ENCODE measurements around the gene KIF25.
"Not testable (repeated sequence)": the region's sequence is repeated elsewhere in the genome, so short reads cannot be mapped to it uniquely, and the experiment has no call there.

Gene KIF25

GRCh38 chr6:167974640-167975344 is 22.7 kb upstream of the KIF25 start:
- no peak for DNase-seq (ENCODE audit: low read depth in 2 of 2)

DNA sequence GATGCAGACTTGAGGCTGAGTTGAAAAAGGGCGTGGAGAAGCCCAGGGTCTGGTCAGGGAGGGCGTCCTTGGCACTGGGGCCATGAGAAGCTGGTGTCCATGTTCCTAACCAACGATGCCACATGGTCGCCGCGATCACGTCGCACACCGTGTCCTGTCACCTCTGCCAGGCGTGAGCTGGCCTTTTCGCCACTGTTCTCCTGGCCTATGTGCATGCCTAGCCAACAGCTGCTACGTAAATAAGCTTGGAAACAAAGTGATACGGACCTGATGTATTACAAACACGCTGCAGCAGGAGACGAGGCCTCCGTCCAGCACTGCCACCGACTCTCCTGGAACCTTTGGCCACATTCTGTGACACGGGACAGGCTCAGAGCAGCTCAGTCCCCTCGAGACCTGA is 22.0 kb upstream of the KIF25 start:
- no peak for DNase-seq (ENCODE audit: low read depth in 2 of 2)

DNA sequence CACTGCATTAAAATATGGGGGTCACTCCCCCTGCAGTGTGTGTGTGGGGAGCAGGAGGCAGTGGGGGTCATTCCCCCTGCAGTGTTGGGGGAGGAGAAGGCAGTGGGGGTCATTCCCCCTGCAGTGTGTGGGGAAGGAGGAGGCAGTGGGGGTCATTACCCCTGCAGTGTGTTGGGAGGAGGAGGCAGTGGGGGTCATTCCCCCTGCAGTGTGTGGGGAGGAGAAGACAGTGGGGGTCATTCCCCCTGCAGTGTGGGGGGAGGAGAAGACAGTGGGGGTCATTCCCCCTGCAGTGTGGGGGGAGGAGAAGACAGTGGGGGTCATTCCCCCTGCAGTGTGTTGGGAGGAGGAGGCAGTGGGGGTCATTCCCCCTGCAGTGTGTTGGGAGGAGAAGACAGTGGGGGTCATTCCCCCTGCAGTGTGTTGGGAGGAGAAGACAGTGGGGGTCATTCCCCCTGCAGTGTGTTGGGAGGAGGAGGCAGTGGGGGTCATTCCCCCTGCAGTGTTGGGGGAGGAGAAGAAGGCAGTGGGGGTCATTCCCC is 21.3 kb upstream of the KIF25 start:
- DNase-seq (ENCODE audit: low read depth in 2 of 2), result not testable (repeated sequence)

DNA sequence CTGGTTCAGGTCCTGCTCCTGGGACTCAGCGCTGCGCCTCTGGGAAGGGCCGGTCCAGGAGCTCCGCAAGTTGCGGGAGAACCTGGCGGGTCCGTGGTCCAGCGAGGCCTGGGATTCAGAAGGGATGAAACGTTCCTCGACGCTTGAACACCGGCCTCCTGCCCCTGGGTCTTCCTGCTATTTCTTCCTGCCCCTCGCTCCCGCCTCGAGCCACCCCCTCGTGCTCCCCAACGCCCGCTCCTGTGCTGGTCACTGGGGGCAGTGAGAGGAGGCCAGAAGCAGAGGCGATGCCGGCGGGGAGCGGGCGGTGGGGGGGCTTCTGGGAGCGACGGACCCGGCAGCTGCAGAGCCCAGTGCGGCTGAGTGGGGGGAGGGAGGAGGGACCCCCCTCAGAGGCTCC is 20.8 kb upstream of the KIF25 start:
- DNase-seq (ENCODE audit: low read depth in 2 of 2), result no peak

DNA sequence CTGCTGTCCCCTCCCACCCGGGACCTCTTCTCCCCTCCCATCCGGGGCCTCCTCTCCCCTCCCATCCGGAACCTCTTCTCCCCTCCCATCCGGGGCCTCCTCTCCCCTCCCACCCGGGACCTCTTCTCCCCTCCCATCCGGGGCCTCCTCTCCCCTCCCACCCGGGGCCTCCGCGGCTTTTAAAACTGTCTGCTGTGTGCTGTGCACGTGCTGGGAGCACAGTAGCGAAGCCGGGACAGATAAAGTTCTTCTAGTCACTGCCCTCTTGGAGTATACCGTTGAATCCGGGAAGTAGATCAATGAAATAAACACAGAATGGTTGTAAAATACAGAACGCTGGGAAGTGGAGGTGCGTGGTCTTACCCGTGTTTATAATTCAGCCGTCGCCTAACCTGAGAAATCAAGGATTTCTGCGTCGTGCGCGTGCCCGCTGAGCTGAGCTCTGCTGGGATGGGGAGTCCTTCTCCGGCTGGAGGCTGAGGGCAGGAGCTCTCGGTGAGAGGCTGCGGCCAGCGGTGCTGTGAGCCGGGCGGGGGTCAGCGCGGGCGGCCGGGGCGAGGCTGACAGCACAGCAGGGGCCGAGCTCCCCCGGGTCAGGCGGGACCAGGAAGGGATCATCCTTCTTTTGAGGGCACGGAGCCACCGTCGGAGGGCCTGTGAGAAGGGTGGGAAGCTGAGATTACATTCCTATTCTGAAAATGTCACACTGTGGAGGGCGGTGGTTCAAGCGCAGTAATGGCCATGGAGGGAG is 19.6 kb upstream of the KIF25 start:
- DNase-seq (ENCODE audit: low read depth in 2 of 2), result no peak

DNA sequence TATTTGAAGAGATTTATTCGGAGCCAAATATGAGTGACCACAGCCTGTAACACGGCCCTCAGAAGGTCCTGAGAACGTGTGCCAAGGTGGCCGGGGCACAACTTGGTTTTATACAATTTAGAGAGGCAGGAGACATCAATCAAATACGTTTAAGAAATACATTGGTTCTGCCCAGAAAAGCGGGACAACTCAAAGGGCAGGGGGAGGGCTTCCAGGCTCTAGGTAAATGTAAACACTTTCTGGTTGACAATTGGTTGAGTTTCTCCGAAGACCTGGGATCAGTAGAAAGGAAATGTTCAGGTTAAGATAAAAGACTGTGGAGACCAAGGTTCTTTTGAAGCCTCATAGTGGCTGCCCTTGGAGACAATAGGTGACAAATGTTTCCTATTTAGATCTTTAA is 18.9 kb upstream of the KIF25 start:
- DNase-seq (ENCODE audit: low read depth in 2 of 2), result no peak

- no peak for DNase-seq (ENCODE audit: low read depth in 2 of 2)
Observed at GRCh38 chr6:167979436-167980139, 17.9 kb upstream of the KIF25 start.

DNA sequence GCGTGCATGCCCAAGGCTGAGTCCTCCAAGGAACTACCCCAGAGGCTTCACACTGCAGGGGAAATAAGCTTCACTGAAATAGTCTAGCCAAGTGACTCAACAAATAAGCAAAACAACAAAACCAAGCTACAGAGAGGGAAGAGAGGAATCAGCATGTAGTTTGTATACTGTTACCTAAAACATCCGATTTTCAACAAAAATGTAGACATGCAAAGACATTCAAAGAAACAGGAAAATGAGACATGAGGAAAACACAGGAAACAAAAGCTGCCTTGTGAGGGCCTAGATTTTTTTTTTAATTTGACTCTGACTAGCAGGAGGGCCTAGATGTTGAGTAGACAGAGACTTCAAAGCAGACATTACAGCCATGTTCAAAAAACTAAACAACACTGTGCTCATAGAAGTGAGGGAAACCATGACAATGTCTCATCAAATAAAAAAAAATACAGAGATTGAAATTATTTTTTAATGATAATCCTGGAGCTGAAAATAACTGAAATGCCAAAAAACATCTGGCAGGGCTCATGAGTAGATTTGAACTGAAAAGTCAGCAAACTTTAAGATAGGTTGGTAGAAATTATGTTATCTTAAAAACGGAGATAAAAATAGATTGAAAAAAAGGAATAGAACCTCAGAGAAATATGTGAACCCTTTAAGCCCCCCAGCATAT is 16.4 kb upstream of the KIF25 start:
- no peak for DNase-seq (ENCODE audit: low read depth in 2 of 2)

GRCh38 chr6:167981916-167982462 is 15.5 kb upstream of the KIF25 start:
- DNase-seq (ENCODE audit: low read depth in 2 of 2), result no peak

DNA sequence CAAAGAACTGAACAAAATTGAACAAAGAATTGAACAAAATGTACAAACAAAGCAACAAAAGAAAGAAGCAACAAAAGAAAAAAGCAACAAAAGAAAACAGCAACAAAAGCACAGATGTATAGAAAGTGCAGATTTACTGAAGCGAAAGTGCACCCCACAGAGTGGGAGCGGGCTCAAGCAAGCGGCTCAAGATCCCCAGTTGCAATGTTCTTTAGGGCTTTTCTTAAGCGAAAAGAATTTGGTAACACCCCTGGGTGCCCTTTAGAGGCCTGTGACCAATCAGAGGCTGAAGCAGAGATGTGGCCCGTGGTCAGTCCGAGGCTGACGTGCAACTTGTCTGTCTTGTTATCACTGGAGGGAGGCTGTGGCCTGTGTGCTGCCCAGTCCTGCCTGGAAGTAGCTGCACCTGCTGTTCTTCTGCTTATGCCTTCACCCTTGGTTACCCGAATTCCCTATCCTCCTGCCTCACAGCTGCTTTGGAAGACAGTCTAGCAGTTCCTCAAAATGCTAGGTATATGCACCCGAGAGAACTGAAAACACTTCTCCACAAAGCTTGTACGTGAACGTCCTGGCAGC is 13.2 kb upstream of the KIF25 start:
- DNase-seq (ENCODE audit: low read depth in 2 of 2), result no peak

- no peak for DNase-seq (ENCODE audit: low read depth in 2 of 2)
Observed at GRCh38 chr6:167984876-167985604, 12.4 kb upstream of the KIF25 start.

DNA sequence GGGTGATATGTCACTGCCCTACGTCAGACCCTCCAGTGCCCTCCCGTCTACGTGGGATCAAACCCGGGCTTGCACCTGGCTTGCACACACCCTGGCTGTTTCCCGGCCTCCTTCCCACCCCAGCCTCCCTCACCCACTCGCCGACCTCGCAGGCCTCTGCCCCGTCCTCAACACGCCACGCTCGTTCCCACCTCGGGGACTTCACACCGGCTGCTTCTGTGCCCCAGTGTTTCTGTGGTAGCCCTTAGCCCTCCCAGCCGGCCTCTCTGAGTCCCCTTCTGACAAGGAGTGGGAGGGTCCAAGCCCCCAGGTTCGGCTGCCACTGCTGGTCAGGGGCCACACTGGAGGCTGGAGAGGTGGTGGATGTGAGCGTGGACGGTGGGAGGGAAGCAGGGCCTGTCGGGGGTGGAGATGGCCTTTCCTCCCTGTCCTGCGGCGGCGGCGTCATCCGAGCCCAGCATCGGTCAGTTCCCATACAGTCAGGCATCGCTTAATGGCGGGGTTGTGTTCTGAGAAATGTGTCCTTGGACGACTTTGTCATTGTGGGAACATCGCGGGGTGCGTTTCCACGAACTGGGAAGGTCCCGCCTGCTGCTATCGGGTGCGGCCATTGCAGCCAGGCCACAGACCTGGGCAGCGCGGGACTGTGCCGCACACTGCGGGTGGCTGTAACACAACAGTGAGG is 11.4 kb upstream of the KIF25 start:
- no peak for DNase-seq (ENCODE audit: low read depth in 2 of 2)

DNA sequence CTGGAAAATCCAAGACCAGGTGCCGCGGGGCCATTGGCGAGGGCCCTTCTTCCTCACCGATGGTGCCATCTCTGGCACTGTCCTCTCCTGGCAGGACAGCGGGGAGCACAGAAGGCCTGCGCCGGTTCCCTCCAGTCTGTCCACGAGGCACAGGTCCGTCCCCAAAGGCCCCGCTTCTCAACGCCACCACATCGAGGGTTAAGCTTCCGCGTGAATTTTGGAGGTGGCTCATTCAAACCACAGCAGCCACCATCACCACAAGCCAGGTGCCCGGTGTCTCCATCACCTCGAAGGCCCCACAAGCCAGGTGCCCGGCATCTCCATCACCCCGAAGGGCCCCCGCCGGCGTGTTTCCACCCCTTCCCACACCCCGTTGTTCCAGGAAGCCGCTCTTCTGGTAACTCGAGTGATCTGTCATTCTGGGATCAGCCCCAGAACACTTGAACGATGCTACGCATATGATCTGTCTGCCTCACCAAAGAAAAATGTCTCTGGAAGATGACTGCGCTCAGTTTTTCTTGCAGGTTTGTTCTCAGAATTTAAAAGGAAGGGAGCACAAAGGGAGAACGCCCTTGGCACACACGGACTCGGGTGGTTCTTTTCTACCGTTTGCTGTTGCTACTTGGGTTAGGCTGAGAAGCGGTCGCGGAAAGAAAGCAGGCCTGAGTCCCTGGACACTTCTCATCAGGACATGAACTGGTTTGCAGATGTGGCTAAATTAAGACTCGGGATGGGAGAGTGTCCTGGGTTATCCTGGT is 9.9 kb upstream of the KIF25 start:
- DNase-seq (ENCODE audit: low read depth in 2 of 2), result no peak

DNA sequence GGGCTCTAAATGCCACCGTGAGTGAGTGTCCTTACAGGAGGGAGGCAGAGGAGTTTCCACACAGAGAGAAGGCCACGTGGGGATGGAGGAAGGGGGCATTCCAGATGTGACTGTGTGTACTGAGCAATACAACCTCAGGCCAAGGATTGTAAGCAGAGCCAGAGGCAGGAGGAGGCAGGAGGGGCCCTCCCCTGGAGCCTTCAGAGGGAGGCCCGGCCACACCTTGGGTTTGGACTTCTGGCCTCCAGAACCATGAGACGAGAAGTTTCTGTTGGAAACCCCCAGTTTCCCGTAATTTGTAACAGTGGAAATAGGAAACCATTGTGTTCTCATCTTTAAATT is 9.3 kb upstream of the KIF25 start:
- DNase-seq (ENCODE audit: low read depth in 2 of 2), result no peak

GRCh38 chr6:167988945-167989841 is 8.3 kb upstream of the KIF25 start:
- DNase-seq (ENCODE audit: low read depth in 2 of 2), result no peak

DNA sequence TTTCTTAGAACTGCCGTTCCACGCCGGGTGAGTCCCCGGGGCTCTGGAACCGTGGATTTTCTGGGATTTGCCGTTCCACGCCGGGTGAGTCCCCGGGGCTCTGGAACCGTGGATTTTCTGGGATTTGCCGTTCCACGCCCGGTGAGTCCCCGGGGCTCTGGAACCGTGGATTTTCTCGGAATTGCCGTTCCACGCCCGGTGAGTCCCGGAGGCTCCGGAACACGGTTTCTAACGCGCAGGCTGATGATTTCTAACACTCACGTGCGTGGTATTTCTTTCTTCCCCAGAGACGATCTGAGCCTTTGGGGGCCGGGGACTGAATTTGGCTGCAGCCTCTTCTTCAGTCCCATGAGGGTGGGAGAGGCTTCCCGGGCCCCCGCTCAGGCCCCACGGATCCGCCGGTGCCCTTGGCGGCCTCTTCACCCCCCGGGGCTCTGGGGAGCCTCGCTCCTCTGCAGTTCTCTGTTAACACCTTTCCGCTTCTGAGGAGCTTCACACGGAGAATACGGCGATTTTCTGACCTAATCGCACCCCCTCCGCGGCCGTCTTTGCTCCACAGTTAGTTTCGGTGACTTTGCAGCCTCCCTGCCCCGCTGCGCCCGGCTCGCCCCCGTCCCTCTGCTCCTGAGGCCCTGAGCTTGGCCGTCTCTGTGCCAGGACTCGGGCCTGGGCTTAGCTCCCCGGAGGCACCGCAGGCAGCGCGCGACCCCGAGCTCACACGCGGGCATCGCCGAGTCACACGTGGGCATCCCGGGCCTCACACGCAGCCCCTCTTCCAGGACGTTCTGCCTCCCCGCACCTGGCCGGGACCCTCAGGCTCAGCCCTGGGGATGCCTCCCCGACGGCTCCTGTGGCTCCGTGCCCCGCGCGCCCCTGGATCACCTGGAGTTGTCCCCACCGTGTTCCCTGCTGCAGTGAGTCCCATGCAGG is 7.2 kb upstream of the KIF25 start:
- DNase-seq (ENCODE audit: low read depth in 2 of 2), result no peak

GRCh38 chr6:167993169-167993568 is 4.3 kb upstream of the KIF25 start:
- no peak for DNase-seq (ENCODE audit: low read depth in 2 of 2)
